Measurements from ENCODE around the gene HSPA1B.
A peak's percentile ranks its signal among the peaks of the same experiment; 100 is the strongest.
"Not testable (repeated sequence)": the region's sequence is repeated elsewhere in the genome, so short reads cannot be mapped to it uniquely, and the experiment has no call there.

Gene HSPA1B

DNA sequence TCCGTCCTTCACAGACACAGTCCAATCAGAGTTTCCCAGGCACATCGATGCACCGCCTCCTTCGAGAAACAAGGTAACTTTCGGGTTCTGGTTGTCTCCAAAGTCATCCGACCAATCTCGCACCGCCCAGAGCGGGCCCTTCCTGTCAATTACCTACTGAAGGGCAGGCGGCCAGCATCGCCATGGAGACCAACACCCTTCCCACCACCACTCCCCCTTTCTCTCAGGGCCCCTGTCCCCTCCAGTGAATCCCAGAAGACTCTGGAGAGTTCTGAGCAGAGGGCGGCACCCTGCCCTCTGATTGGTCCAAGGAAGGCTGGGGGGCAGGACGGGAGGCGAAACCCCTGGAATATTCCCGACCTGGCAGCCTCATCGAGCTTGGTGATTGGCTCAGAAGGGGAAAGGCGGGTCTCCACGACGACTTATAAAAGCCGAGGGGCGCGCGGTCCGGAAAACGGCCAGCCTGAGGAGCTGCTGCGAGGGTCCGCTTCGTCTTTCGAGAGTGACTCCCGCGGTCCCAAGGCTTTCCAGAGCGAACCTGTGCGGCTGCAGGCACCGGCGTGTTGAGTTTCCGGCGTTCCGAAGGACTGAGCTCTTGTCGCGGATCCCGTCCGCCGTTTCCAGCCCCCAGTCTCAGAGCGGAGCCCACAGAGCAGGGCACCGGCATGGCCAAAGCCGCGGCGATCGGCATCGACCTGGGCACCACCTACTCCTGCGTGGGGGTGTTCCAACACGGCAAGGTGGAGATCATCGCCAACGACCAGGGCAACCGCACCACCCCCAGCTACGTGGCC lies at the start of gene HSPA1B:
TSS of gene HSPA1B (plus strand) at position 453 of the 794 bp plus-strand sequence. CDS start at position 666, 213 bp downstream.
- peak; percentile 82 to 83 for DNase-seq

GRCh38 chr6:31778193-31778592 lies 49.3 kb upstream of the HSPA1B start:
- no peak for DNase-seq

- no peak for DNase-seq
Observed at GRCh38 chr6:31778999-31779885, 48.3 kb upstream of the HSPA1B start.

- DNase-seq: no peak
Observed at GRCh38 chr6:31779908-31780307, 47.6 kb upstream of the HSPA1B start.

DNA sequence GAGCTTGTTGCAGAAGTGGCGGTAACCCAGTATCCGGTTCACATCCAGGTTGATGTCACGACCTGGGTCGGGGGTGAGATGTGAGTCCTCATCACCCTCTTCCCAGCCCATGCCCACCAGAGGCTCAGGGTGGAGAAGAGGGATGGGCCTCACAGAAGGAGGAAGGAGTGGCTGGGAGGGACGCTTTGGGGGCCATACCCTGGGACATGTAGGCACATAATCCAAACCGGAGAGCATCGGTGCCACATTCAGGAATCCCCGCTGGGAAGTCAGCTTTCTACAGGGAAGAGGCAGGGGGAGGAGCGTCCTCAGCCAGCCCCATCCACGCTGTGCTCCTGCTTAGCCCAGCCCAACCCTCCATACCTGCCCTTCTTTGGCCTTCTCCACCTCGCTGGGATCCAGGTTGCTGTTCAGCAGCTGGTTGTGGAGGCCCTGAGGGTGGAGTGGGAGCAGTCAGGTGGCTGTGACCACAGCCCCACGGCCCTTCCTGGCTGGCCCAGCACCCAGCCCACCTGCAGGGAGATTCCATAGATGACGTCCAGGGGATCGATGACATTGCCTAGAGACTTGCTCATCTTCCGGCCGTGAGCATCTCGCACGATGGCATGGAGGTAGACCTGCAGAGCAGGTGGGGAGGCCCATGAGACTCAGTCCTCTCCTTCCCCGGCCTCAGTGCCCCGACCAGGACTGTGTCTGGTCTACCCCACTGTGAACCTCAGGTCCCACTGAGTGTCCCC lies 46.9 kb upstream of the HSPA1B start:
- DNase-seq: no peak

DNA sequence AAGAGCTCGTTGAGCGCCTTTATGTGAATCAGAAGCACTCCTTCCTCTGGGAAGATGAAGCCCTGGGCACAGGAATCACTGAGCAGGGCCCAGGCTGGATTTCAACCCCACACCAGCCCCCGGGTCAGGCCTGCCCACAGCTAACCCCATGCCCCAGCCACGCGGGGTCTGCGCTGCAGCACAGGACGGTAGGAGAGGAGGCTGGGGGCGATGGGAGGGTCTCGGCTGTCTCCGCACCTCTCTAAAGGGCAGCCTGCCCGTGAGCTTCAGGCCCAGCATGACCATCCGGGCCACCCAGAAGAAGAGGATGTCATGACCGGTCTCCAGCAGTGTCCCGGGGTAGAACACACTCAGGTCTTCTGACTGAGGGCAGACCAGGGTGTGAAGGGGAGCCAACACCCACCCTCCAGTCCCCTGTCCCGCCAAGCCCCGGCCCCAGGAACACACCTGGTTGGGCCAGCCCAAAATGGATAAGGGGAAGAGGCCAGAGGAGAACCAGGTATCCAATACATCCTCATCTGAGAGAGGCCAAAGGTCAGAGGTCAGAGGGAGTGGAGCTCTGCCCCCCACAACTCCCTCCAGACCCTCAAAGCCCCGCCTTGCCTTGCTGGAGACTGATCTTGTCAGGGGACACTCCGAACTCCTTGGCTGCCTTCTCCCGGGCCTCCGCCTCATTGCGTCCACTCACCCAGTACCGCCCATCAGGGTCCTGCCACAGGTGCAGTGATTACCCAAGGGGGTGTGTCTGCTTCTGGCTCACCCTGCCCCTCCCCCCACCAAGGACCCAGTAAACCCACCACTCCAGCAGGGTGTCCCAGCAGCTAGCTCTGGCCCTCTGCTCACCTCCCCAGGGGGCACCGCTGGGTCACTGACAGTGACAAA lies 46.1 kb upstream of the HSPA1B start:
- DNase-seq: no peak

DNA sequence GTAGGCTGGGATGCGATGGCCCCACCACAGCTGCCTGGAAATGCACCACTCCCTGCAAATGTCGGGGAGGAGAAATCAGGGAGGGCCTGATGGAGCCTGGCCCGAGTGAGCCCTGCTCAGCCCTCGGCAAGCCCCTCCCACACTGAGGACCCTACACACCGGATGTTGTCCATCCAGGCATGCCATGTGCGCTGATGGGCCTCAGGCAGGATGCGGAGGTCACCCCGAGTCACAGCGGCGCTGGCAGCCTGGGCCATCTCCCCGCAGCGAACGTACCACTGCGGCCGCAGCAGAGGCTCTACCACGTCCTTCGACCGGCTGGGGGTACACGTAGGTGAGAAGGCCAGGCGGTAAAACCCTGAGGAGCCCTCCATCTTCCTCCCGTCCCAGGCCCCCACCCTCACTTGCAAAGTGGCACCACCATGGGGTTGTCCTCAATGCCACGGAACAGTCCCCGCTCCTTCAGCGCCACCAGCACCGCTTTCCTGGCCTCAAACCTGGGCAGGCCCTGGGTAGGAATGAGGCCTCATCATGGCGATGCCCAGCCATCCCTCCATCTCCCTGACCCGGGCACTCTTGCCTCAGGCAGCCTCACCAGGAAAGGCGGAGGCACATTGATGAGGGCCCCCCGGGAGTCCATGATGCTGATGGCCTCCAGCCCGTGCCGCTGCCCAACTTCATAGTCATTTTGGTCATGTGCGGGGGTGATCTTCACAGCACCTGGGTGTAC lies 45.2 kb upstream of the HSPA1B start:
- no peak for DNase-seq

DNA sequence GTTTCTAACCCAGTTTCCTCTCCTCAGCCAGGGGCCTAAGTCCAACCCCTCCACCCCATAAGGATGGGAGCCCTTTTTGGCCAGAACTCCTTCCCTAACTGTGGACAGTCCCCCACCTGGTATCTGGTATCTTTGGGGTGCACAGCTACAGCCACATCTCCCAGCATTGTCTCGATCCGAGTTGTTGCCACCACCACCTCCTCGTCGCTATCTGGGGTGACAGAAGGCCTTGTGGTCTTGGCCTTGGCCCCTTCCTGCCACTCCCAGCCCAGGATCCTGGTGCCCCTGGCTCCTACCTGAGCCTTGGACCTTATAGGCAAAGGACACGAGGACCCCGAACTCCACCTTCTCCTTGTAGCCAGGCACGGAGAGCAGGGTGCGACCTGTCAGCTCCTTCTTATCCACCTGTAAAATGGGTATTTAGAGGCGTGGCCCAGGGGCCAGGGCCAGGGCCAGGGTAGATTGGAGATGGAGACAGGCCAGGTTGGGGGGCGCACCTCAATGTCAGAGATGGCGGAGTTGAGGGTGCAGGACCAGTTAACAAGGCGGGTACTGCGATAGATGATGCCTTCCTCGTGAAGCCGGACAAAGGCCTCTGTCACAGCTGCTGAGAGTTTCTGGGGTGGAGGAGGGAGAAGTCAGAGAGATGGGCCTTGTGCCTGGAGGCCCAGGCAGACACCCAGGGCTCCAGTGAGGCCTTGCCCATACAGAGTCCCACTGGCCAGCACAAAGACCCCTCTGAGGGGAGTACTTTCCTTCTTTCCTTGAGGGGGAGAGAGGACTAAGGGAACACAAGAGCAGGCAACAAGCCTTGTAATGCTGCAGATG lies 43.2 kb upstream of the HSPA1B start:
- DNase-seq: no peak

DNA sequence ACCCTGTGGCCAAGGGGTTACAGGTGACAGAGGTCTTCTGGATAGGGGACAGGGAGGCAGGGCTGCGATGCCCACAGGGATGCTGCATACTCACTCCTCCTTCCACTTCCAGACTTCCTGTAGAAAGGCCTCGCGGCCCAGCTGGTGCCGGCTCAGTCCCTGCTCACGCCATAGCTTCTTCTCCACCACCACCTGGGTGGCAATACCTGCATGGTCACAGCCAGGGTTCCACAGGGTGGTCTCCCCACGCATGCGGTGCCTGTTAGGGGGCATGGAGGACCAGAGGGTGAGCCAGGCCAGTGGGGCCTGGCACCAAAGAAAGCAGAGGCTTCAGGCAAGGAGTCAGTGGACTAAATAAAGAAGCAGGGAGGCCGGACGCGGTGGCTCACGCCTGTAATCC lies 42.1 kb upstream of the HSPA1B start:
- no peak for DNase-seq

- DNase-seq: no peak
Observed at GRCh38 chr6:31791324-31792089, 36.0 kb upstream of the HSPA1B start.

GRCh38 chr6:31792090-31792374 lies 35.5 kb upstream of the HSPA1B start:
- DNase-seq: no peak

GRCh38 chr6:31792761-31793171 lies 34.8 kb upstream of the HSPA1B start:
- DNase-seq: no peak

- DNase-seq: not testable (repeated sequence)
Observed at GRCh38 chr6:31793927-31794245, 33.7 kb upstream of the HSPA1B start.

DNA sequence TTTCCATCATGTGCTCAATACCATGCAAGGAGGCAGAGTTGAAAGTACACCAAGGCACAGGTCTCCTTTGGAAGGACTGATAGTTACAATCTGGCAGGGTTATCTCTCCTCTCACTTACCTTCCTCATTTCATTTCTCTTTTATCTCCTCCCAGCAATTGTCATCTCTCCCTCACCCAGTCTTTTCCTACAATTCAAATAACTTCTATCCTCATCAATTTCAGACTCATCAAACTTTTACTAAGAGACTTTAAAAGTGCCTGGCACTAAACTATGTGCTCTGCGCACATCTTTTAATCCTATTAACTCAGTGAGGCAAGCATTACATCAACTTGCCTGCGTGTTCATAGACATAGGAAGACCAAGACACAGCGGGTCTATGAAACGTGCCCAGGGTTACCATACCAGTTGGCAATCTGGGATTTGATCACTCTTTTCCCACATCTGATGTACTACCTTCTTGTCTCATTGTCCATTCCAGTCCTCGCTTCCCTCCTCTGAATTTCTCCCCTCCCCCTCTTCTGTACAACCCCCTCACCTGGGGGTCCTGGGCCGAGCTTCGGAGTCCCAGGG lies 33.2 kb upstream of the HSPA1B start:
- no peak for DNase-seq

- DNase-seq: no peak
Observed at GRCh38 chr6:31794866-31795615, 32.5 kb upstream of the HSPA1B start.

GRCh38 chr6:31795616-31796298 lies 31.8 kb upstream of the HSPA1B start, which contains the start of gene VARS1:
VARS1 (minus strand) TSS chr6:31795752; CDS start chr6:31795217, 535 bp downstream.
- peak; percentile 70 to 73 for DNase-seq

DNA sequence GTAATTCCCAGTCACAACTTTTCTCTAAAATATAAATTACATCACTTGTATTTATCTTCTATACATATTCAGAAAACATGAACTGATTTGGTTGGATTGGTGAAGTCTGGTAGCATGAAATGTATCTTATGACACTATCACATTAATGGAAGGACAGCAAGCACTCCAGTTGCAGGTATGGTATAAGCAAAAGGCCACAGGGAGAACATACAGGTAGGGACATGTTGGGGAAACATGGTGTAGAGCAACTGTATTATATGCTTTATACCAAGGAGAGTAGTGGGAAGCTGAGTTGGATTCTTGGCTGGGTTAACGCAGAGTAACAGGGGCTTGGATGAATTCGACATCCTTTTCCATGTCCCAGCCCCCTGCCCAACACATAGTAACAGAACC lies 30.5 kb upstream of the HSPA1B start:
- DNase-seq: no peak

GRCh38 chr6:31797588-31797987 lies 29.9 kb upstream of the HSPA1B start:
- no peak for DNase-seq

All from activated CD4-positive, alpha-beta T cell treated with anti-CD3 and anti-CD28 coated beads, Interleukin-2, amount 50 U/mL, for 4 hours (primary cell).